Ovary (tissue), 3 donors: ENCODE measurements around the gene MAN2A1.

ENCODE experiments used
- EP300 ChIP-seq: sonication (generic); formaldehyde crosslinking; IDR thresholded peaks from one replicate; pipeline ENCODE4 v1.6.1; 2017; ENCODE audit warnings: antibody characterized with exemption
- POLR2A ChIP-seq: fragments of 450-650 bp; IDR thresholded peaks from one replicate; pipeline ENCODE4 v1.6.1; 2017; ENCODE audit warnings: antibody characterized with exemption, mild to moderate bottlenecking, moderate library complexity
- TF ChIP-seq, protein P1 (sequence below), 3 donors: fragments of 450-650 bp in 2 of 3; fragments of 200-600 bp in 1 of 3; IDR thresholded peaks; one replicate each; pipeline versions ENCODE4 v1.5.1 to v1.8.0; 2016 to 2022; ENCODE audit warnings: antibody characterized with exemption in 3 of 3, mild to moderate bottlenecking in 1 of 3
- donor health status: DM: no; HTN: no; CAD: no.

DNA sequence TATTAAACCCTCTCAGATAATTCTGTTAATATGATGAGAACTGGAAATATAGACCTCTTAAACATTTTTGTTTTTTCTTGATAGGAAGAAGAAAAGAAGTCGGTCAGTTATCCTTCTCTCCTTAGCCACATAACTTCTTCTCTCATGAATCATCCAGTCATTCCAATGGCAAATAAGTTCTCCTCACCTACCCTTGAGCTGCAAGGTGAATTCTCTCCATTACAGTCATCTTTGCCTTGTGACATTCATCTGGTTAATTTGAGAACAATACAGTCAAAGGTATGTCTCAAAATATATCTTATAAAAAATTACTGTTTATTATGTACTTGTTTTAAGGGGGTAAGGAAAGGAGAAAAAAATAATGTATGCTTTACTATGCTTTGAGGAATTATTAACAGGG, 165.3 kb downstream of the MAN2A1 start:
- TF ChIP-seq, protein P1, sequence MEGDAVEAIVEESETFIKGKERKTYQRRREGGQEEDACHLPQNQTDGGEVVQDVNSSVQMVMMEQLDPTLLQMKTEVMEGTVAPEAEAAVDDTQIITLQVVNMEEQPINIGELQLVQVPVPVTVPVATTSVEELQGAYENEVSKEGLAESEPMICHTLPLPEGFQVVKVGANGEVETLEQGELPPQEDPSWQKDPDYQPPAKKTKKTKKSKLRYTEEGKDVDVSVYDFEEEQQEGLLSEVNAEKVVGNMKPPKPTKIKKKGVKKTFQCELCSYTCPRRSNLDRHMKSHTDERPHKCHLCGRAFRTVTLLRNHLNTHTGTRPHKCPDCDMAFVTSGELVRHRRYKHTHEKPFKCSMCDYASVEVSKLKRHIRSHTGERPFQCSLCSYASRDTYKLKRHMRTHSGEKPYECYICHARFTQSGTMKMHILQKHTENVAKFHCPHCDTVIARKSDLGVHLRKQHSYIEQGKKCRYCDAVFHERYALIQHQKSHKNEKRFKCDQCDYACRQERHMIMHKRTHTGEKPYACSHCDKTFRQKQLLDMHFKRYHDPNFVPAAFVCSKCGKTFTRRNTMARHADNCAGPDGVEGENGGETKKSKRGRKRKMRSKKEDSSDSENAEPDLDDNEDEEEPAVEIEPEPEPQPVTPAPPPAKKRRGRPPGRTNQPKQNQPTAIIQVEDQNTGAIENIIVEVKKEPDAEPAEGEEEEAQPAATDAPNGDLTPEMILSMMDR (IDR thresholded peaks at IDR 0.05), result no peak
- no peak for TF ChIP-seq POLR2A
- no peak for TF ChIP-seq EP300
